Kidney (tissue), 14 donors: Measurements from ENCODE around the gene ATP11A. TPM values are rescaled to one million over a fixed set of nuclear protein-coding genes. Genes with fewer than 3 reads are reported as not detected.

ENCODE experiments used
- DNase-seq, 5 donors: peaks; one replicate each; pipeline ENCODE4 v3.0.0-alpha.2; 2013 to 2020
- FAIRE-seq: peaks from 2 replicates; lab custom pipeline; 2012; peaks lifted over from hg19 to GRCh38; lab: Jason Lieb, UNC
- H3K27ac ChIP-seq, 2 donors: one replicate each; pipeline ENCODE4 v1.7.0; 2013; ENCODE audit warnings: low read depth in 2 of 2, low read length in 2 of 2, inconsistent platforms in 1 of 2
- H3K27me3 ChIP-seq: one replicate; pipeline ENCODE4 v1.7.1; 2013; ENCODE audit warnings: low read length, inconsistent platforms; ENCODE audit not compliant: control insufficient read depth, insufficient read depth
- H3K36me3 ChIP-seq, 3 donors: one replicate each; pipeline versions ENCODE4 v1.7.0 to v1.7.1; 2013; ENCODE audit warnings: low read length in 3 of 3, control low read depth in 1 of 3, inconsistent platforms in 1 of 3; ENCODE audit not compliant: insufficient read depth in 3 of 3, control insufficient read depth in 2 of 3
- H3K4me1 ChIP-seq, 3 donors: one replicate each; pipeline versions ENCODE4 v1.7.0 to v1.7.1; 2013; ENCODE audit warnings: low read length in 3 of 3, inconsistent platforms in 1 of 3, low read depth in 1 of 3; ENCODE audit not compliant: control insufficient read depth in 2 of 3, insufficient read depth in 2 of 3
- H3K4me3 ChIP-seq, 3 donors: one replicate each; pipeline versions ENCODE4 v1.7.0 to v1.8.1; 2013; ENCODE audit warnings: low read length in 3 of 3, control low read depth in 1 of 3, inconsistent platforms in 1 of 3
- H3K9ac ChIP-seq, 3 donors: one replicate each; pipeline versions ENCODE4 v1.7.0 to v1.7.1; 2013; ENCODE audit warnings: low read length in 3 of 3, control low read depth in 1 of 3, inconsistent platforms in 1 of 3
- H3K9me3 ChIP-seq, 3 donors: one replicate each; pipeline versions ENCODE4 v1.7.0 to v1.7.1; 2013; ENCODE audit warnings: low read length in 3 of 3, control low read depth in 1 of 3, inconsistent platforms in 1 of 3; ENCODE audit not compliant: control insufficient read depth in 2 of 3, insufficient read depth in 1 of 3
- CTCF ChIP-seq: IDR thresholded peaks from 3 replicates; pipeline ENCODE4 v1.5.1; 2012; ENCODE audit warnings: mild to moderate bottlenecking, moderate library complexity, borderline replicate concordance; ENCODE audit not compliant: insufficient read depth; ENCODE audit errors: extremely low read depth
- intact Hi-C: fragments of 100-400 bp; cut with DNase I; formaldehyde crosslinking; loops from one replicate; pipeline ENCODE4 v1.11.1; 2022
- polyA plus RNA-seq: library from polyadenylated mRNA; stranded (reverse); fragments of 350-450 nt; fragmentation: Illumina TruSeq; extraction: RNeasy Lipid Tissue Mini Kit (QIAGEN cat#74804); gene quantifications from one replicate; pipeline ENCODE4 v1.2.3, GENCODE V29; 2014; ENCODE audit warnings: low read depth, low replicate concordance; ENCODE audit not compliant: insufficient read depth
- total RNA-seq: library from RNA; stranded (reverse); fragmentation: NEBNext Ultra II Directional; extraction: Animal tissue kit (Norgen Biotek cat#: 25700); gene quantifications from one replicate; pipeline ENCODE4 v1.2.1, GENCODE V29; 2021
- donor health status: control.
- donor health status: control.
- donor health status: control.
- donor health status: control.
- donor health status: control.
- donor health status: DM: yes; HTN: yes; CAD: no.
- donor health status: Normal renal cell carcinoma (clear cell type).

ATP11A gene
- total and polyA plus RNA-seq, 2 donors from 2014 or later: 4.9 to 212 TPM

DNA sequence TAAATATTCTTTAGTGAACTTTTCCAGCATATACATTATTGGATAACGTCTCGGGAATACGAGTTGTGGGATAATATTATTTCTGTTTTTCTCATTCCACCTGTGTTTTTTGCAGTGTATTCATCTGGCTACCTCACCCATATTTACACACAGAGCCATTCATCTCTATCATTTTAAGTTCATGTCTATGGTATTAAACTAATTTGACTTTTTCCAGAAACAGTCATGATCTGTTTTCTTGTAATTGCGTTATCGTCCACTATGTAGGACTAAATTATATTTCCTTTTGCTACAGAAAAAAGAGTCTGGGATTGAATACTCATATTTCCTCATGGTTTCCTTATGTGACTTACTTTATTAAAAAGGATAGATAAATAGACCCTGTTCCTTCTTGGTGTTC is 2.7 kb downstream of the ATP11A start:
- H3K4me3 ChIP-seq: peak overlapping the region in 1 of 3 donors; percentile 72
- no peak overlapping the region for H3K27ac ChIP-seq
- intact Hi-C loops: no loop called here
- no peaks in the 10 kb centered on the region for H3K9me3 ChIP-seq
- H3K4me1 ChIP-seq: peaks cover 0 to 20% (median 7%) of the 10 kb centered on the region in 3 donors
- no peaks in the 10 kb centered on the region for H3K27me3 ChIP-seq
- DNase-seq: no peak
- no peak for FAIRE-seq
- no peak overlapping the region for H3K9ac ChIP-seq
- H3K36me3 ChIP-seq: no peaks in the 10 kb centered on the region
- no peak for TF ChIP-seq CTCF

DNA sequence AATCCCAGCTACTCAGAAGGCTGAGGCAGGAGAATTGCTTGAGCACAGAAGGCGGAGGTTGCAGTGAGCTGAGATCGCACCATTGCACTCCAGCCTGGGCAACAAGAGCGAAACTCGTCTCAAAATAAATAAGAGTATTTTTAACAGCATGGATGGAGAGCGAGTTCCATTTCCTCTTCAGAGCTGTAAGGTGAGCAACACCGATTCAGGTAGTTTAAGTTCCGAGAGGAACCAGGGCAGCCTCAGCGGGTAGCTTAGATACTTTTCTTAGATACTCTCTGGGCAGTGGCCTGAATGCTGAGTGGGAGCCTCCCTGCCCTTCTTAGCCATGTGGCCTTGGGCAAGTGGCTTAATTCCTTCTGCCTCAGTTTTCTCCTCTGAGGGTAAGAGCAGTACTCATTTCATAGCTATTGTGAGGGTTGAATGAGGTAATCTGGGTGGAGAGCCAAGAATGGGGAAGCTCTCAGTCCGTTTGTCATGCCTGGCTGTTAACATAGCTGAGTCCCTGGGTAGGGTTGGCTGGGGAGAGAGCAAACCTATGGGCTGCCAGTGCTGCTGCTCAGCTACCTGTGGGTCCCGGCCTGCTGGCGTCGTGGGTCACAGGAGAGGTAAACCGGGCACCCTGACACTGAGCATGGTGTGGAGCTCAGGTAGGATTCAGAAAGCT is 4.1 kb downstream of the ATP11A start:
- no peak for TF ChIP-seq CTCF
- Histone ChIP-seq H3K4me3 (no peak overlapping the region), H3K27me3 (no peaks in the 10 kb centered on the region), H3K9ac (no peak overlapping the region), H3K9me3 (no peaks in the 10 kb centered on the region), H3K27ac (no peak overlapping the region), H3K4me1 (peaks cover 0 to 19% (median 3%) of the 10 kb centered on the region in 3 donors), H3K36me3 (no peaks in the 10 kb centered on the region)
- intact Hi-C loops: no loop called here
- no peak for FAIRE-seq
- peak in 2 of 5 donors; percentile 35 to 63 for DNase-seq

DNA sequence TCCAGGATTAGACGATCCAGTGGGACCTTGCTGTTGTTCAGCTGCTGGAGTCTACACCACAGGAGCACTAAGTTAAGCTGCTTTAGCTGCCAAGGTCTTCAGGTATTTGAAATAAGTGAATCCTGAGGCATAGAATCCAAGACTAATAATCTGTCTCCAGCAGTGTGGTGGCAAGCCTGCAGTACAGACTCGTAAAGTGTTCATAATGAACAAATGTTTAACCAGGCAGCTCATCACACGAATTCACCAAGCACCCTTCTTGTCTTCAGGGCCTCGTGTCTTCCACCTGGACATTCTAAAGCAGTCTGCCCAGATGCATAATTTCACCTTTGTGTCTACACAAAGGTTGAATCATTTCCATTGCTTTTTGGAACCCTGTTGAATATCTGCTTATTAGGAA is 5.3 kb downstream of the ATP11A start:
- peaks cover 0 to 16% (median 6%) of the 10 kb centered on the region in 3 donors for H3K4me1 ChIP-seq
- no peaks in the 10 kb centered on the region for H3K9me3 ChIP-seq
- no peaks in the 10 kb centered on the region for H3K27me3 ChIP-seq
- no peak overlapping the region for H3K27ac ChIP-seq
- no peak for TF ChIP-seq CTCF
- FAIRE-seq: no peak
- H3K36me3 ChIP-seq: no peaks in the 10 kb centered on the region
- H3K4me3 ChIP-seq: no peak overlapping the region
- H3K9ac ChIP-seq: no peak overlapping the region
- peak in 1 of 5 donors; percentile 3 for DNase-seq
- intact Hi-C loops: no loop called here
